ENCODE data around the gene CERS3.

- TF ChIP-seq POLR2AphosphoS5 (IDR thresholded peaks at IDR 0.05) (no peak), EP300 (IDR thresholded peaks at IDR 0.05; ENCODE audit: low read depth) (no peak), POLR2A (IDR thresholded peaks at IDR 0.05) (no peak)
- TF ChIP-seq, protein P1, sequence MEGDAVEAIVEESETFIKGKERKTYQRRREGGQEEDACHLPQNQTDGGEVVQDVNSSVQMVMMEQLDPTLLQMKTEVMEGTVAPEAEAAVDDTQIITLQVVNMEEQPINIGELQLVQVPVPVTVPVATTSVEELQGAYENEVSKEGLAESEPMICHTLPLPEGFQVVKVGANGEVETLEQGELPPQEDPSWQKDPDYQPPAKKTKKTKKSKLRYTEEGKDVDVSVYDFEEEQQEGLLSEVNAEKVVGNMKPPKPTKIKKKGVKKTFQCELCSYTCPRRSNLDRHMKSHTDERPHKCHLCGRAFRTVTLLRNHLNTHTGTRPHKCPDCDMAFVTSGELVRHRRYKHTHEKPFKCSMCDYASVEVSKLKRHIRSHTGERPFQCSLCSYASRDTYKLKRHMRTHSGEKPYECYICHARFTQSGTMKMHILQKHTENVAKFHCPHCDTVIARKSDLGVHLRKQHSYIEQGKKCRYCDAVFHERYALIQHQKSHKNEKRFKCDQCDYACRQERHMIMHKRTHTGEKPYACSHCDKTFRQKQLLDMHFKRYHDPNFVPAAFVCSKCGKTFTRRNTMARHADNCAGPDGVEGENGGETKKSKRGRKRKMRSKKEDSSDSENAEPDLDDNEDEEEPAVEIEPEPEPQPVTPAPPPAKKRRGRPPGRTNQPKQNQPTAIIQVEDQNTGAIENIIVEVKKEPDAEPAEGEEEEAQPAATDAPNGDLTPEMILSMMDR (IDR thresholded peaks at IDR 0.05) = no peak
These were observed 64.5 kb downstream of the CERS3 start for GRCh38 chr15:100464256-100464655.
